Lower leg skin (tissue), 4 donors: ENCODE data around the gene CTNNA2. TPM values are rescaled to one million over a fixed set of nuclear protein-coding genes. Genes with fewer than 3 reads are reported as not detected.

Experiments used
- DNase-seq, 2 donors: peaks; one replicate each; pipeline ENCODE4 v3.0.0-alpha.2; 2019; ENCODE audit warnings: low spot score in 2 of 2
- H3K4me3 ChIP-seq: fragments of 200-600 bp; sonication (generic); 2 replicates; pipeline ENCODE4 v1.5.1; 2017; ENCODE audit warnings: mild to moderate bottlenecking, low read depth; ENCODE audit not compliant: poor library complexity, severe bottlenecking
- CTCF ChIP-seq, 3 donors: fragments of 450-650 bp; IDR thresholded peaks; one replicate each; pipeline ENCODE4 v1.5.1; 2016; ENCODE audit warnings: antibody characterized with exemption in 3 of 3, mild to moderate bottlenecking in 3 of 3, moderate library complexity in 2 of 3
- POLR2A ChIP-seq, 2 donors: fragments of 450-650 bp; IDR thresholded peaks; one replicate each; pipeline ENCODE4 v1.6.1; 2016 to 2017; ENCODE audit warnings: antibody characterized with exemption in 2 of 2, mild to moderate bottlenecking in 1 of 2, moderate library complexity in 1 of 2
- WGBS, 2 donors: methylation state at CpG; one replicate each; pipeline ENCODE4 v1.1.5; 2018; 5-methylcytosine and 5-hydroxymethylcytosine counted together
- intact Hi-C: fragments of 100-400 bp; cut with DNase I; formaldehyde crosslinking; loops from one replicate; pipeline ENCODE4 v1.15.0; 2023; ENCODE audit warnings: low total_unique reads
- total RNA-seq, 4 donors: library from RNA; depleted of rRNA; stranded (reverse); fragments of >200 nt; gene quantifications; one replicate each; pipeline ENCODE4 v1.1.0, GENCODE V29; 2016

The CTNNA2 gene
- total RNA-seq, 4 donors from 2014 or later = not detected

- intact Hi-C loops = no loop called here
- WGBS, 2 donors = 63 to 69% methylated on average over 6 of the region's 6 CpGs
- DNase-seq = no peak
- no peak overlapping the region for H3K4me3 ChIP-seq
- TF ChIP-seq POLR2A (IDR thresholded peaks at IDR 0.05) = no peak
- TF ChIP-seq CTCF (IDR thresholded peaks at IDR 0.05) = no peak
Measured at GRCh38 chr2:79966882-79967281, 454.0 kb downstream of the CTNNA2 start.

- no peak for DNase-seq
- 75 to 76% methylated on average over 2 of the region's 2 CpGs for WGBS, 2 donors
- no peak for TF ChIP-seq CTCF (IDR thresholded peaks at IDR 0.05)
- no peak for TF ChIP-seq POLR2A (IDR thresholded peaks at IDR 0.05)
- intact Hi-C loops = no loop called here
- H3K4me3 ChIP-seq = no peak overlapping the region
Measured at GRCh38 chr2:79971807-79972206, 459.0 kb downstream of the CTNNA2 start.

GRCh38 chr2:79972661-79973060 lies 459.8 kb downstream of the CTNNA2 start:
- intact Hi-C loops = no loop called here
- WGBS, 2 donors = 41 to 43% methylated on average over 4 of the region's 4 CpGs
- DNase-seq = no peak
- H3K4me3 ChIP-seq = no peak overlapping the region
- TF ChIP-seq CTCF (IDR thresholded peaks at IDR 0.05) = no peak
- no peak for TF ChIP-seq POLR2A (IDR thresholded peaks at IDR 0.05)

- WGBS, 2 donors = 75 to 81% methylated on average over 6 of the region's 6 CpGs
- intact Hi-C loops = no loop called here
- no peak overlapping the region for H3K4me3 ChIP-seq
- no peak for TF ChIP-seq POLR2A (IDR thresholded peaks at IDR 0.05)
- no peak for TF ChIP-seq CTCF (IDR thresholded peaks at IDR 0.05)
- DNase-seq = no peak
Measured at GRCh38 chr2:79975791-79976565, 463.1 kb downstream of the CTNNA2 start.

- WGBS, 2 donors = 79 to 91% methylated on average over 2 of the region's 2 CpGs
- DNase-seq = no peak
- no peak for TF ChIP-seq CTCF (IDR thresholded peaks at IDR 0.05)
- intact Hi-C loops = no loop called here
- no peak overlapping the region for H3K4me3 ChIP-seq
Measured at GRCh38 chr2:79977792-79978191, 464.9 kb downstream of the CTNNA2 start.

GRCh38 chr2:79980116-79980515 lies 467.3 kb downstream of the CTNNA2 start:
- intact Hi-C loops = no loop called here
- WGBS, 2 donors = 28 to 54% methylated on average over 1 of the region's 1 CpG
- no peak for DNase-seq
- no peak overlapping the region for H3K4me3 ChIP-seq
- TF ChIP-seq CTCF (IDR thresholded peaks at IDR 0.05) = no peak
- TF ChIP-seq POLR2A (IDR thresholded peaks at IDR 0.05) = no peak
